HL-60 (cell line): ENCODE results near the gene ZBTB21.

ENCODE experiments used
- DNase-seq, 2 experiments: peaks; one replicate each; pipeline ENCODE4 v3.0.0-alpha.2; 2010 to 2020; ENCODE audit warnings: low read depth in 1 of 2, low spot score in 1 of 2
- H3K27ac ChIP-seq: fragments of 250-450 bp; sonication (Bioruptor Pico); replicated peaks from 2 replicates; pipeline ENCODE4 v1.5.1; 2020; ENCODE audit warnings: mild to moderate bottlenecking, moderate library complexity
- H3K27me3 ChIP-seq: fragments of 250-450 bp; sonication (Bioruptor Pico); 2 replicates; pipeline ENCODE4 v1.5.1; 2021; ENCODE audit warnings: mild to moderate bottlenecking, moderate library complexity; ENCODE audit not compliant: insufficient read depth, poor library complexity, severe bottlenecking
- H3K4me3 ChIP-seq: replicated peaks from 2 replicates; pipeline ENCODE4 v1.5.1; 2011; ENCODE audit warnings: mild to moderate bottlenecking, control low read depth, low read length; ENCODE audit not compliant: insufficient read depth
- POLR2AphosphoS5 ChIP-seq: IDR thresholded peaks from 2 replicates; pipeline ENCODE4 v1.6.1; 2012; ENCODE audit warnings: low read depth
- REST ChIP-seq: IDR thresholded peaks from 2 replicates; pipeline ENCODE4 v1.6.1; 2012; ENCODE audit warnings: low read depth; ENCODE audit not compliant: insufficient replicate concordance
- SPI1 ChIP-seq: IDR thresholded peaks from 2 replicates; pipeline ENCODE4 v1.6.1; 2012; ENCODE audit warnings: low read depth, mild to moderate bottlenecking, borderline replicate concordance
- TF ChIP-seq, protein P1 (sequence below): IDR thresholded peaks from one replicate; pipeline ENCODE4 v1.5.1; 2011; ENCODE audit warnings: low read length, control low read depth, inconsistent platforms; ENCODE audit not compliant: insufficient read depth

Gene ZBTB21

DNA sequence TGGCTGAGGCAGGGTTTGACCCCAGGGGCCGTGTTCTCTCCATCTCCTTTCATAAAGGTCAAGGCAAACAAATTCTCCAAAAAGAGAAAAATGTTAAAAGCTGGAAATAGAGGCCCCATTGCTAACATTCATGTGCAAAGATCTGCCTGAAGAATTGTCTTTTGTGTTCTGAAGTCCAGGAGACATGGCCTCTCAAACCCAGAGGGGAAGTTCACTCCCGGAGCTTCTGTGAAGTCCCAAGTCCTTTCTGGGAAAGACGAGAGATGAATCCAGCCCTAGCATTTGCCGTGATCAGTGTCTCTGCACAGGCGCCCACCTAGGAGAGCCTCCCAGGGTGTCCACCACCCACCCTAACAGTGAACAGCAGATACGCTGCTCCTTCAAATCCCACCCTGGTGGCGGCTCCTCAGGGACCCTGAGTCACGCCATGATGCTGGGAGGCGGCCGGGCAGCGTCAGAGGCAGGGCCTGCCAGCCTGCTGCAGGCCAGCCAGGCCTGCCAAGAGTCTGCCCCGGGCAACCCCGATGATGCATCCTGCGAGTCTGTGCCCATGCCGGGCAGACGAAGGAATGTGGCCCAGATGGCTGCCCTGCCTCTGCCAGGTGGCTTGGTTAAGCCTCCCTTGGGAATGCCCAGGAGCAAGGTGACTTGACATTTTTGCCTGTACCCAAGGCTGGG is 51.1 kb downstream of the ZBTB21 start:
- no peak for DNase-seq
- H3K4me3 ChIP-seq = no peak overlapping the region
- no peaks in the 10 kb centered on the region for H3K27me3 ChIP-seq
- TF ChIP-seq POLR2AphosphoS5 = no peak
- TF ChIP-seq REST = no peak
- no peak overlapping the region for H3K27ac ChIP-seq

- no peak for DNase-seq
- Histone ChIP-seq H3K27me3 (no peaks in the 10 kb centered on the region), H3K27ac (no peak overlapping the region), H3K4me3 (no peak overlapping the region)
- no peak for TF ChIP-seq POLR2AphosphoS5
- TF ChIP-seq, protein P1, sequence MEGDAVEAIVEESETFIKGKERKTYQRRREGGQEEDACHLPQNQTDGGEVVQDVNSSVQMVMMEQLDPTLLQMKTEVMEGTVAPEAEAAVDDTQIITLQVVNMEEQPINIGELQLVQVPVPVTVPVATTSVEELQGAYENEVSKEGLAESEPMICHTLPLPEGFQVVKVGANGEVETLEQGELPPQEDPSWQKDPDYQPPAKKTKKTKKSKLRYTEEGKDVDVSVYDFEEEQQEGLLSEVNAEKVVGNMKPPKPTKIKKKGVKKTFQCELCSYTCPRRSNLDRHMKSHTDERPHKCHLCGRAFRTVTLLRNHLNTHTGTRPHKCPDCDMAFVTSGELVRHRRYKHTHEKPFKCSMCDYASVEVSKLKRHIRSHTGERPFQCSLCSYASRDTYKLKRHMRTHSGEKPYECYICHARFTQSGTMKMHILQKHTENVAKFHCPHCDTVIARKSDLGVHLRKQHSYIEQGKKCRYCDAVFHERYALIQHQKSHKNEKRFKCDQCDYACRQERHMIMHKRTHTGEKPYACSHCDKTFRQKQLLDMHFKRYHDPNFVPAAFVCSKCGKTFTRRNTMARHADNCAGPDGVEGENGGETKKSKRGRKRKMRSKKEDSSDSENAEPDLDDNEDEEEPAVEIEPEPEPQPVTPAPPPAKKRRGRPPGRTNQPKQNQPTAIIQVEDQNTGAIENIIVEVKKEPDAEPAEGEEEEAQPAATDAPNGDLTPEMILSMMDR = no peak
- no peak for TF ChIP-seq SPI1
- no peak for TF ChIP-seq REST
Measured at GRCh38 chr21:41957991-41958766, 52.0 kb downstream of the ZBTB21 start.

DNA sequence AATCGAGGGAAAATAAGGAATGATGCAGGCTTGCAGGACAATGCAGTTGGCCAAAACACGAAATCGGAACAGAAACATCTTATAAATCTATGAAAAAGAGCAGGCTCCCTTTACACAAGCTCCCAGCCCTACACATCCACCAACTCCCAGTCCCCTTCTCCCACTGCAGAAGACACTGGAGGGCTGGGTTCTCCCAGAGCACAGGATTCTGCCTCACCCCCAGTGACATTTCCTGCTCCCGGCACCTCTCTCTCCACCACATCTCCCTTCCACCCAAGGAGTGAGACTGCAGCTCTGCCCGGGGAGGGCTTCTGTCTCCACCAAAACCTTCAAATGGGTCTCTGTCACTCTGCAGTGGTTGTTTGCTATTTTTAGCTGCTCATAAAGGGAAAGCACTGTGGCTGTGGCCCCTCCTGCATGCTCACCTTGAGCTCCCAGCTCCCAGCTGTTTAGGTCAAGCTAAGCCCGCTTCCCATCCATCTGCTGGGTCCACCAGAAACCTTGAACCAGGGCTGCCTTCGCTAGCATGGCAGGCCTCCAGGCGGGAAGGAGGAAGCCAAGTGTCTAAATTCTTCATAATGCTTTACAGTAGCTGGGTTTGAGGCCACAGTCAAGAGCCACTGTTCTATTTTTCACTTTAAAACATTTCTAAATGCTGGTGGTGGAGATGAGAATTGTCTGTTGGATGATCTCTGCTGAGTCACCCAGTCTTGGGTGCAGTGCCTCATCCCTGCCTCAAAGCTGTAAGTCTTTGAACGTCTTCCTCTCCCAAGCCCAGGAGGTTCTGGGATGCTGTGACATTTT is 53.0 kb downstream of the ZBTB21 start:
- Histone ChIP-seq H3K27ac (peak overlapping the region; percentile 14; the same call in 1 of the 2 replicates), H3K27me3 (no peaks in the 10 kb centered on the region), H3K4me3 (no peak overlapping the region)
- peak in 1 of 2 experiments; percentile 53 for DNase-seq
- TF ChIP-seq REST (no peak), SPI1 (no peak), POLR2AphosphoS5 (no peak)
